ENCODE measurements around the gene KCNQ1.

GRCh38 chr11:2725368-2726300, 280.8 kb downstream of the KCNQ1 start:
- no peak for TF ChIP-seq SRF (IDR thresholded peaks at IDR 0.05; ENCODE audit: low read depth)
- no peak for TF ChIP-seq SP1 (IDR thresholded peaks at IDR 0.05; ENCODE audit: low read depth)
